ENCODE data around the gene RAD9A.

- TF ChIP-seq, protein P1, sequence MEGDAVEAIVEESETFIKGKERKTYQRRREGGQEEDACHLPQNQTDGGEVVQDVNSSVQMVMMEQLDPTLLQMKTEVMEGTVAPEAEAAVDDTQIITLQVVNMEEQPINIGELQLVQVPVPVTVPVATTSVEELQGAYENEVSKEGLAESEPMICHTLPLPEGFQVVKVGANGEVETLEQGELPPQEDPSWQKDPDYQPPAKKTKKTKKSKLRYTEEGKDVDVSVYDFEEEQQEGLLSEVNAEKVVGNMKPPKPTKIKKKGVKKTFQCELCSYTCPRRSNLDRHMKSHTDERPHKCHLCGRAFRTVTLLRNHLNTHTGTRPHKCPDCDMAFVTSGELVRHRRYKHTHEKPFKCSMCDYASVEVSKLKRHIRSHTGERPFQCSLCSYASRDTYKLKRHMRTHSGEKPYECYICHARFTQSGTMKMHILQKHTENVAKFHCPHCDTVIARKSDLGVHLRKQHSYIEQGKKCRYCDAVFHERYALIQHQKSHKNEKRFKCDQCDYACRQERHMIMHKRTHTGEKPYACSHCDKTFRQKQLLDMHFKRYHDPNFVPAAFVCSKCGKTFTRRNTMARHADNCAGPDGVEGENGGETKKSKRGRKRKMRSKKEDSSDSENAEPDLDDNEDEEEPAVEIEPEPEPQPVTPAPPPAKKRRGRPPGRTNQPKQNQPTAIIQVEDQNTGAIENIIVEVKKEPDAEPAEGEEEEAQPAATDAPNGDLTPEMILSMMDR (IDR thresholded peaks at IDR 0.05), result no peak
- no peak for TF ChIP-seq POLR2A (IDR thresholded peaks at IDR 0.05)
These were observed 6.9 kb upstream of the RAD9A start for GRCh38 chr11:67384851-67385366.

Measured in breast epithelium (tissue), 3 donors.